CD4-positive, CD25-positive, alpha-beta regulatory T cell (primary cell): ENCODE measurements around the gene RASAL1. TPM values are rescaled to one million over a fixed set of nuclear protein-coding genes. Genes with fewer than 3 reads are reported as not detected.

ENCODE experiments used
- ATAC-seq, 2 donors: fragments of 150-1000 bp; cut with Tn5 transposase; one replicate each; pipeline ENCODE4 v1.10.0; 2021; ENCODE audit warnings: low read depth in 2 of 2, moderate number of reproducible peaks in 2 of 2, moderate library complexity in 1 of 2
- DNase-seq, 3 donors: peaks; one replicate each; pipeline versions ENCODE4 v3.0.0 to v3.0.0-alpha.2; 2012 to 2022; ENCODE audit warnings: mixed read lengths in 1 of 3
- H3K27ac ChIP-seq: one replicate; pipeline ENCODE4 v1.7.0; 2013; ENCODE audit warnings: mild to moderate bottlenecking, low read length; ENCODE audit not compliant: insufficient read depth, poor library complexity, severe bottlenecking
- H3K27me3 ChIP-seq: one replicate; pipeline ENCODE4 v1.7.0; 2013; ENCODE audit warnings: low read length; ENCODE audit not compliant: control insufficient read depth, insufficient read depth
- H3K36me3 ChIP-seq: one replicate; pipeline ENCODE4 v1.7.0; 2013; ENCODE audit warnings: mild to moderate bottlenecking, low read length, moderate library complexity; ENCODE audit not compliant: control insufficient read depth, insufficient read depth
- H3K4me1 ChIP-seq: 2 replicates; pipeline ENCODE4 v1.7.0; 2013; ENCODE audit warnings: mild to moderate bottlenecking, low read length; ENCODE audit not compliant: insufficient read depth, control insufficient read depth, poor library complexity, severe bottlenecking
- H3K4me3 ChIP-seq: one replicate; pipeline ENCODE4 v1.7.0; 2013; ENCODE audit warnings: low read depth, mild to moderate bottlenecking, low read length, moderate library complexity
- H3K9me3 ChIP-seq, 2 experiments: 1 replicate in 1 of 2; 2 replicates in 1 of 2; pipeline ENCODE4 v1.7.0; 2013; ENCODE audit warnings: low read length in 2 of 2, mild to moderate bottlenecking in 1 of 2, moderate library complexity in 1 of 2; ENCODE audit not compliant: control insufficient read depth in 2 of 2
- H3K27ac Mint-ChIP-seq, 3 donors: one replicate each; pipeline ENCODE4 v1.8.0; 2020 to 2022; ENCODE audit warnings: mild to moderate bottlenecking in 3 of 3, mixed read lengths in 3 of 3, moderate library complexity in 2 of 3
- H3K27me3 Mint-ChIP-seq: one replicate; pipeline ENCODE4 v1.8.0; 2022; ENCODE audit warnings: mild to moderate bottlenecking, mixed read lengths
- H3K36me3 Mint-ChIP-seq: one replicate; pipeline ENCODE4 v1.8.0; 2020; ENCODE audit warnings: mixed read lengths
- H3K4me1 Mint-ChIP-seq, 4 donors: one replicate each; pipeline ENCODE4 v1.8.0; 2020 to 2022; ENCODE audit warnings: mixed read lengths in 4 of 4, mild to moderate bottlenecking in 1 of 4
- H3K4me3 Mint-ChIP-seq, 4 donors: one replicate each; pipeline ENCODE4 v1.8.0; 2020 to 2022; ENCODE audit warnings: mild to moderate bottlenecking in 4 of 4, mixed read lengths in 4 of 4, moderate library complexity in 3 of 4
- H3K9me3 Mint-ChIP-seq, 7 donors: one replicate each; pipeline ENCODE4 v1.8.0; 2020 to 2022; ENCODE audit warnings: mixed read lengths in 7 of 7, mild to moderate bottlenecking in 3 of 7, moderate library complexity in 2 of 7
- polyA plus RNA-seq, 4 donors: library from polyadenylated mRNA; unstranded; fragments of 300-500 nt; fragmentation: Illumina TruSeq; gene quantifications; one replicate each; pipeline ENCODE4 v1.2.3, GENCODE V29; 2021
- total RNA-seq: library from RNA; stranded (reverse); gene quantifications from one replicate; pipeline ENCODE4 v1.2.3, GENCODE V29; 2022

The RASAL1 gene
- total and polyA plus RNA-seq, 5 donors from 2014 or later: 0.42 to 0.79 (median 0.73) TPM; not detected in 2

- peak overlapping the region; percentile 84 to 94 (median 87) for H3K4me3 Mint-ChIP-seq
Observed at GRCh38 chr12:113152196-113152834, 16.8 kb upstream of the RASAL1 start.

GRCh38 chr12:113151655-113152054 is 16.1 kb upstream of the RASAL1 start:
- H3K4me1 Mint-ChIP-seq: peaks cover under 1 to 21% (median 11%) of the 10 kb centered on the region in 4 donors
- ATAC-seq (no peak), DNase-seq (no peak)
- Histone ChIP-seq H3K27ac (no peak overlapping the region), H3K4me1 (peaks cover 24% of the 10 kb centered on the region), H3K36me3 (no peaks in the 10 kb centered on the region), H3K4me3 (no peak overlapping the region), H3K27me3 (no peaks in the 10 kb centered on the region), H3K9me3 (no peaks in the 10 kb centered on the region)
- peaks cover 0 to 6% (median 0%) of the 10 kb centered on the region in 7 donors for H3K9me3 Mint-ChIP-seq
- H3K27ac Mint-ChIP-seq: peak overlapping the region in 2 of 3 donors; percentile 32 to 34
- peaks cover 20% of the 10 kb centered on the region for H3K27me3 Mint-ChIP-seq
- H3K4me3 Mint-ChIP-seq: peak overlapping the region in 3 of 4 donors; percentile 84 to 87 (median 87)
- H3K36me3 Mint-ChIP-seq: no peaks in the 10 kb centered on the region

More at GRCh38 chr12:113152196-113152834, 16.8 kb upstream of the RASAL1 start:
- Mint-ChIP-seq H3K27me3 (peaks cover 20% of the 10 kb centered on the region), H3K4me1 (peaks cover 6 to 24% (median 11%) of the 10 kb centered on the region in 4 donors), H3K9me3 (peaks cover 0 to 3% (median 0%) of the 10 kb centered on the region in 7 donors), H3K36me3 (peaks cover 4% of the 10 kb centered on the region), H3K27ac (peak overlapping the region; percentile 34 to 59 (median 40))
- no peak for DNase-seq
- H3K27me3 ChIP-seq: no peaks in the 10 kb centered on the region
- ATAC-seq: no peak
- no peak overlapping the region for H3K27ac ChIP-seq
- H3K36me3 ChIP-seq: no peaks in the 10 kb centered on the region
- H3K4me3 ChIP-seq: peak overlapping the region; percentile 40
- no peaks in the 10 kb centered on the region for H3K9me3 ChIP-seq
- H3K4me1 ChIP-seq: peaks cover 24% of the 10 kb centered on the region

GRCh38 chr12:113149361-113150150 is 14.0 kb upstream of the RASAL1 start, which contains the start of gene CFAP73:
TSS of gene CFAP73 (plus strand) at chr12:113149724. CDS start at chr12:113149858, 134 bp downstream.
- no peaks in the 10 kb centered on the region for H3K36me3 Mint-ChIP-seq
- H3K27me3 ChIP-seq: no peaks in the 10 kb centered on the region
- peaks cover 0 to 6% (median 0%) of the 10 kb centered on the region in 7 donors for H3K9me3 Mint-ChIP-seq
- peaks cover 20% of the 10 kb centered on the region for H3K27me3 Mint-ChIP-seq
- no peak within 1 kb of the TSS for H3K27ac ChIP-seq
- H3K4me3 Mint-ChIP-seq: peak within 1 kb of the TSS in 1 of 4 donors; percentile 70
- ATAC-seq (no peak), DNase-seq (no peak)
- H3K36me3 ChIP-seq: no peaks in the 10 kb centered on the region
- H3K4me3 ChIP-seq: no peak within 1 kb of the TSS
- H3K9me3 ChIP-seq: no peaks in the 10 kb centered on the region
- peaks cover 22% of the 10 kb centered on the region for H3K4me1 ChIP-seq
- peaks cover 0 to 21% (median 11%) of the 10 kb centered on the region in 4 donors for H3K4me1 Mint-ChIP-seq
- no peak within 1 kb of the TSS for H3K27ac Mint-ChIP-seq

- Mint-ChIP-seq H3K4me3 (no peak overlapping the region), H3K9me3 (peaks cover 0 to 6% (median 0%) of the 10 kb centered on the region in 7 donors)
- H3K27ac ChIP-seq: no peak overlapping the region
Observed at GRCh38 chr12:113146999-113147398, 11.4 kb upstream of the RASAL1 start.

GRCh38 chr12:113145720-113146551 is 10.4 kb upstream of the RASAL1 start:
- no peaks in the 10 kb centered on the region for H3K27me3 Mint-ChIP-seq

More at GRCh38 chr12:113146999-113147398, 11.4 kb upstream of the RASAL1 start:
- DNase-seq (no peak), ATAC-seq (no peak)
- Mint-ChIP-seq H3K36me3 (no peaks in the 10 kb centered on the region), H3K4me1 (peaks cover 0 to 4% (median under 1%) of the 10 kb centered on the region in 4 donors), H3K27ac (no peak overlapping the region), H3K27me3 (peaks cover 3% of the 10 kb centered on the region)
- no peaks in the 10 kb centered on the region for H3K36me3 ChIP-seq
- H3K4me3 ChIP-seq: no peak overlapping the region
- no peaks in the 10 kb centered on the region for H3K9me3 ChIP-seq
- no peaks in the 10 kb centered on the region for H3K27me3 ChIP-seq
- H3K4me1 ChIP-seq: no peaks in the 10 kb centered on the region

GRCh38 chr12:113144806-113145205 is 9.2 kb upstream of the RASAL1 start:
- H3K27me3 Mint-ChIP-seq: no peaks in the 10 kb centered on the region
- no peaks in the 10 kb centered on the region for H3K36me3 Mint-ChIP-seq
- peaks cover 0 to 6% (median 0%) of the 10 kb centered on the region in 7 donors for H3K9me3 Mint-ChIP-seq
- H3K4me3 ChIP-seq: no peak overlapping the region
- no peaks in the 10 kb centered on the region for H3K27me3 ChIP-seq
- DNase-seq: no peak
- no peak for ATAC-seq
- no peak overlapping the region for H3K27ac Mint-ChIP-seq
- H3K27ac ChIP-seq: no peak overlapping the region
- H3K36me3 ChIP-seq: no peaks in the 10 kb centered on the region
- peaks cover 0 to 6% (median 2%) of the 10 kb centered on the region in 4 donors for H3K4me1 Mint-ChIP-seq
- no peaks in the 10 kb centered on the region for H3K4me1 ChIP-seq
- no peak overlapping the region for H3K4me3 Mint-ChIP-seq
- H3K9me3 ChIP-seq: no peaks in the 10 kb centered on the region

More at GRCh38 chr12:113145720-113146551, 10.4 kb upstream of the RASAL1 start:
- H3K9me3 Mint-ChIP-seq: peaks cover 0 to 6% (median 0%) of the 10 kb centered on the region in 7 donors
- ATAC-seq: no peak
- DNase-seq: no peak
- Histone ChIP-seq H3K27ac (no peak overlapping the region), H3K4me1 (no peaks in the 10 kb centered on the region), H3K9me3 (no peaks in the 10 kb centered on the region), H3K36me3 (no peaks in the 10 kb centered on the region), H3K4me3 (no peak overlapping the region), H3K27me3 (no peaks in the 10 kb centered on the region)
- peaks cover 0 to 4% (median 0%) of the 10 kb centered on the region in 4 donors for H3K4me1 Mint-ChIP-seq
- H3K27ac Mint-ChIP-seq: no peak overlapping the region
- H3K4me3 Mint-ChIP-seq: no peak overlapping the region
- no peaks in the 10 kb centered on the region for H3K36me3 Mint-ChIP-seq

- Histone ChIP-seq H3K27ac (no peak overlapping the region), H3K4me3 (no peak overlapping the region), H3K27me3 (no peaks in the 10 kb centered on the region), H3K36me3 (no peaks in the 10 kb centered on the region), H3K9me3 (no peaks in the 10 kb centered on the region), H3K4me1 (no peaks in the 10 kb centered on the region)
- Mint-ChIP-seq H3K9me3 (peaks cover 0 to 6% (median 0%) of the 10 kb centered on the region in 7 donors), H3K36me3 (no peaks in the 10 kb centered on the region), H3K4me3 (no peak overlapping the region), H3K27me3 (no peaks in the 10 kb centered on the region), H3K4me1 (peaks cover 0 to 6% (median 2%) of the 10 kb centered on the region in 4 donors), H3K27ac (no peak overlapping the region)
- no peak for DNase-seq
- no peak for ATAC-seq
Observed at GRCh38 chr12:113143959-113144358, 8.4 kb upstream of the RASAL1 start.
